ENCODE measurements around the gene GPR21.

DNA sequence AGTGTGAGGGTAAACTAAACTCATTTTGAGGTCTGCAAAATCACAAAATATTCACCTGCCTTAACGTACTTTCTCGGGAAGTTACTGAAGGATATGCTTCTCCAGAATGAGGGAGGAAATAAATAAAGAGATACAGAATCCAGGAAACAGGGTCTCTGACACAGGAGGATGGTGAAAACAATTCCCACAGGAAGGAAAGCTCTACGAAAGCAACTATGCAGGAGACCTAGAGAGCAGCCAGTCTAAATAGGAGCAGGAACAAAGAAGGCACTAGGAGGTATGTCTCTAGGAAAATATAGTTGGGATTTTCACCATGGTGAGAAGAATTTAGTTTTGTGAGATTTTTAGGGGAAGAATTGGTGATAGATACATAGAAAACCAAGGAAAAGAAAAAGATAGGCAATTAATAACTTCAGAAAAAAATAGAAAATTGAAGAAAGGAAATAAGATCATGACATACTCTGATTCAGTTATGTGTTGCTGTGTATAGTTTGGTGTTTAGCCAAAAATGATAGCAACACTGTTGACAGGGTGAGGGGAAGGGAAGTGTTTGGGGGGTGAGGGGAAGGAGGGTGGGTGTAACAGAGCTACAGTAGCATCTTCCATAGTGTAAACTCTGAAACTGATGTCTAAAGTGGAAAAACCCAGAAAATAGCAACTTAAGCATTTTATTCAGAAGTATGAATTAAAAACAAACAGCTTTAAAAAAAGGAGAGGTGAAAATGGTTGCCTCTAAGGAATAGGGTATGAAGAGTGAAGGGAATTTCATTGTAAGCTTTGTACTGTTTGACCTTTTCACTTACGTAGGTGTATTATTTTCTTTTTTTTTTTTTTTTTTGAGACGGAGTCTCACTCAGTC, 9.8 kb downstream of the GPR21 start:
- TF ChIP-seq, protein P1, sequence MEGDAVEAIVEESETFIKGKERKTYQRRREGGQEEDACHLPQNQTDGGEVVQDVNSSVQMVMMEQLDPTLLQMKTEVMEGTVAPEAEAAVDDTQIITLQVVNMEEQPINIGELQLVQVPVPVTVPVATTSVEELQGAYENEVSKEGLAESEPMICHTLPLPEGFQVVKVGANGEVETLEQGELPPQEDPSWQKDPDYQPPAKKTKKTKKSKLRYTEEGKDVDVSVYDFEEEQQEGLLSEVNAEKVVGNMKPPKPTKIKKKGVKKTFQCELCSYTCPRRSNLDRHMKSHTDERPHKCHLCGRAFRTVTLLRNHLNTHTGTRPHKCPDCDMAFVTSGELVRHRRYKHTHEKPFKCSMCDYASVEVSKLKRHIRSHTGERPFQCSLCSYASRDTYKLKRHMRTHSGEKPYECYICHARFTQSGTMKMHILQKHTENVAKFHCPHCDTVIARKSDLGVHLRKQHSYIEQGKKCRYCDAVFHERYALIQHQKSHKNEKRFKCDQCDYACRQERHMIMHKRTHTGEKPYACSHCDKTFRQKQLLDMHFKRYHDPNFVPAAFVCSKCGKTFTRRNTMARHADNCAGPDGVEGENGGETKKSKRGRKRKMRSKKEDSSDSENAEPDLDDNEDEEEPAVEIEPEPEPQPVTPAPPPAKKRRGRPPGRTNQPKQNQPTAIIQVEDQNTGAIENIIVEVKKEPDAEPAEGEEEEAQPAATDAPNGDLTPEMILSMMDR (IDR thresholded peaks at IDR 0.05) = no peak
- TF ChIP-seq POLR2A (IDR thresholded peaks at IDR 0.05) = no peak
